ENCODE measurements around the gene MRPL18. TPM values are rescaled to one million over a fixed set of nuclear protein-coding genes. Genes with fewer than 3 reads are reported as not detected.
"Not testable (repeated sequence)": the region's sequence is repeated elsewhere in the genome, so short reads cannot be mapped to it uniquely, and the experiment has no call there.

The MRPL18 gene
- polyA plus RNA-seq, 1 donor from 2014 or later = 105 TPM

DNA sequence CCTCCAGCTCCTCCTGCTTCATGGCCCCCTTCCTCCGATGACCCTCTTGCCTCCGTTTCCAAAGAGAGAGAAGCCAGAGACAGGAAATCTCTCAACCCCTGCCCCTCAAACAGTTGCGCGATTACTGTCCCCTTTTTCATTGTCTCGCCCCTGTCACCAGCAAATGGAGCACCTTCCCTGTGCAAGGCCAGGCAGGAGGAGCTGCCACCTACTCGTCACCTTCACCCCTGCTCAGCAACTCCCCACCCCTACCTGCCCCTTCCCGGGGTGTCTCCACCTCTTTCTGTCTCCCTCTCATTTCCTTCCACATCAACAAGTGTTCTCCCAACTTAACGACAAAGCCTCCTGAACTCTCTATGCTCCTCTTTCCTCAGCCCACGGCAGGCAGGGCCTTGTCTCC is 23.5 kb downstream of the MRPL18 start:
- no peaks in the 10 kb centered on the region for H3K9me2 ChIP-seq (ENCODE audit: insufficient read depth, low read length)

DNA sequence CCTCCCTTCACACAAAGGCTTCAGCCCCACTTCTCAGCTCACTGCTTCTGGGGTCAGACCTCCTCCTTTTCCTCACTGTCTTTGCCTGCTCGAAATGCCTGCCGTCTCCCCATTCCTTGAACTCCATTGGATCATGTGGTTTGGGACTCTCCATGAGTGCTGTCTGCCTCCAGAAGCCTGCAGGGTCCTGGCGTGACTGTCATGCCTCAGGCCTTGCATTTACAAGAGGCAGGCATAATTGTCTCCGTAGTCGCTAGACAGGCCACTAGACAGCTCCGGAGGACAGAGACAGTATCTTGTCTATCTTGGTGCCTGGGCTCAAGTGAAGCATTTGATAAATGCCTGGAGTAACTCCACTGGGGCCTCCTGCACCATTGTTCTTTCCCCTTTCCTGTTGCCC is 25.1 kb downstream of the MRPL18 start:
- no peaks in the 10 kb centered on the region for H3F3A ChIP-seq (ENCODE audit: insufficient read depth, low read length, poor library complexity, severe bottlenecking)
- H3K9ac ChIP-seq (ENCODE audit: low read length) = no peak overlapping the region
- no peak overlapping the region for H3K4me2 ChIP-seq (ENCODE audit: low read length)
- no peaks in the 10 kb centered on the region for H3K9me3 ChIP-seq (ENCODE audit: low read length)
- no peak for TF ChIP-seq MXI1 (conservative IDR thresholded peaks at IDR 0.05; ENCODE audit: poor library complexity, severe bottlenecking)
- TF ChIP-seq, protein P1, sequence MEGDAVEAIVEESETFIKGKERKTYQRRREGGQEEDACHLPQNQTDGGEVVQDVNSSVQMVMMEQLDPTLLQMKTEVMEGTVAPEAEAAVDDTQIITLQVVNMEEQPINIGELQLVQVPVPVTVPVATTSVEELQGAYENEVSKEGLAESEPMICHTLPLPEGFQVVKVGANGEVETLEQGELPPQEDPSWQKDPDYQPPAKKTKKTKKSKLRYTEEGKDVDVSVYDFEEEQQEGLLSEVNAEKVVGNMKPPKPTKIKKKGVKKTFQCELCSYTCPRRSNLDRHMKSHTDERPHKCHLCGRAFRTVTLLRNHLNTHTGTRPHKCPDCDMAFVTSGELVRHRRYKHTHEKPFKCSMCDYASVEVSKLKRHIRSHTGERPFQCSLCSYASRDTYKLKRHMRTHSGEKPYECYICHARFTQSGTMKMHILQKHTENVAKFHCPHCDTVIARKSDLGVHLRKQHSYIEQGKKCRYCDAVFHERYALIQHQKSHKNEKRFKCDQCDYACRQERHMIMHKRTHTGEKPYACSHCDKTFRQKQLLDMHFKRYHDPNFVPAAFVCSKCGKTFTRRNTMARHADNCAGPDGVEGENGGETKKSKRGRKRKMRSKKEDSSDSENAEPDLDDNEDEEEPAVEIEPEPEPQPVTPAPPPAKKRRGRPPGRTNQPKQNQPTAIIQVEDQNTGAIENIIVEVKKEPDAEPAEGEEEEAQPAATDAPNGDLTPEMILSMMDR (IDR thresholded peaks at IDR 0.05; ENCODE audit: poor library complexity, severe bottlenecking) = no peak
- no peak for TF ChIP-seq RAD21 (conservative IDR thresholded peaks at IDR 0.05)
- TF ChIP-seq POLR2AphosphoS5 (IDR thresholded peaks at IDR 0.05) = no peak
- TF ChIP-seq, protein P2, sequence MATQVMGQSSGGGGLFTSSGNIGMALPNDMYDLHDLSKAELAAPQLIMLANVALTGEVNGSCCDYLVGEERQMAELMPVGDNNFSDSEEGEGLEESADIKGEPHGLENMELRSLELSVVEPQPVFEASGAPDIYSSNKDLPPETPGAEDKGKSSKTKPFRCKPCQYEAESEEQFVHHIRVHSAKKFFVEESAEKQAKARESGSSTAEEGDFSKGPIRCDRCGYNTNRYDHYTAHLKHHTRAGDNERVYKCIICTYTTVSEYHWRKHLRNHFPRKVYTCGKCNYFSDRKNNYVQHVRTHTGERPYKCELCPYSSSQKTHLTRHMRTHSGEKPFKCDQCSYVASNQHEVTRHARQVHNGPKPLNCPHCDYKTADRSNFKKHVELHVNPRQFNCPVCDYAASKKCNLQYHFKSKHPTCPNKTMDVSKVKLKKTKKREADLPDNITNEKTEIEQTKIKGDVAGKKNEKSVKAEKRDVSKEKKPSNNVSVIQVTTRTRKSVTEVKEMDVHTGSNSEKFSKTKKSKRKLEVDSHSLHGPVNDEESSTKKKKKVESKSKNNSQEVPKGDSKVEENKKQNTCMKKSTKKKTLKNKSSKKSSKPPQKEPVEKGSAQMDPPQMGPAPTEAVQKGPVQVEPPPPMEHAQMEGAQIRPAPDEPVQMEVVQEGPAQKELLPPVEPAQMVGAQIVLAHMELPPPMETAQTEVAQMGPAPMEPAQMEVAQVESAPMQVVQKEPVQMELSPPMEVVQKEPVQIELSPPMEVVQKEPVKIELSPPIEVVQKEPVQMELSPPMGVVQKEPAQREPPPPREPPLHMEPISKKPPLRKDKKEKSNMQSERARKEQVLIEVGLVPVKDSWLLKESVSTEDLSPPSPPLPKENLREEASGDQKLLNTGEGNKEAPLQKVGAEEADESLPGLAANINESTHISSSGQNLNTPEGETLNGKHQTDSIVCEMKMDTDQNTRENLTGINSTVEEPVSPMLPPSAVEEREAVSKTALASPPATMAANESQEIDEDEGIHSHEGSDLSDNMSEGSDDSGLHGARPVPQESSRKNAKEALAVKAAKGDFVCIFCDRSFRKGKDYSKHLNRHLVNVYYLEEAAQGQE (IDR thresholded peaks at IDR 0.05; ENCODE audit: borderline replicate concordance) = no peak
- no peak for TF ChIP-seq EP300 (conservative IDR thresholded peaks at IDR 0.05; ENCODE audit: poor library complexity, severe bottlenecking)
- TF ChIP-seq TAF1 (IDR thresholded peaks at IDR 0.05; ENCODE audit: low read depth) = no peak
- no peak for TF ChIP-seq SMC3 (conservative IDR thresholded peaks at IDR 0.05; ENCODE audit: poor library complexity)
- TF ChIP-seq EZH2 (IDR thresholded peaks at IDR 0.05; ENCODE audit: borderline replicate concordance, insufficient read depth, low read length, poor library complexity, severe bottlenecking) = no peak
- no peak overlapping the region for H3K4me3 ChIP-seq (ENCODE audit: low read length)
- no peaks in the 10 kb centered on the region for H3K27me3 ChIP-seq (ENCODE audit: insufficient read depth, low read depth, low read length)
- no peak overlapping the region for H3K27ac ChIP-seq (ENCODE audit: low read length)
- H3K36me3 ChIP-seq (ENCODE audit: insufficient read depth, low read length) = no peaks in the 10 kb centered on the region
- no peaks in the 10 kb centered on the region for H4K20me1 ChIP-seq (ENCODE audit: insufficient read depth)
- no peaks in the 10 kb centered on the region for H3K9me2 ChIP-seq (ENCODE audit: insufficient read depth, low read length)
- H2AFZ ChIP-seq (ENCODE audit: low read depth, low read length) = no peak overlapping the region
- no peaks in the 10 kb centered on the region for H3K79me2 ChIP-seq (replicated peaks; ENCODE audit: insufficient read depth, low read length)

More for the DNA sequence above, 23.5 kb downstream of the MRPL18 start:
- no peak overlapping the region for H3K4me3 ChIP-seq (ENCODE audit: low read length)
- H3K9ac ChIP-seq (ENCODE audit: low read length) = no peak overlapping the region
- no peak overlapping the region for H3K27ac ChIP-seq (ENCODE audit: low read length)
- H3F3A ChIP-seq (ENCODE audit: insufficient read depth, low read length, poor library complexity, severe bottlenecking) = no peaks in the 10 kb centered on the region
- no peaks in the 10 kb centered on the region for H3K27me3 ChIP-seq (ENCODE audit: insufficient read depth, low read depth, low read length)
- no peaks in the 10 kb centered on the region for H3K9me3 ChIP-seq (ENCODE audit: low read length)
- H3K79me2 ChIP-seq (replicated peaks; ENCODE audit: insufficient read depth, low read length) = no peaks in the 10 kb centered on the region
- no peak overlapping the region for H3K4me2 ChIP-seq (ENCODE audit: low read length)
- H3K36me3 ChIP-seq (ENCODE audit: insufficient read depth, low read length) = no peaks in the 10 kb centered on the region
- H4K20me1 ChIP-seq (ENCODE audit: insufficient read depth) = no peaks in the 10 kb centered on the region
- TF ChIP-seq SMC3 (conservative IDR thresholded peaks at IDR 0.05; ENCODE audit: poor library complexity) = no peak
- no peak for TF ChIP-seq MXI1 (conservative IDR thresholded peaks at IDR 0.05; ENCODE audit: poor library complexity, severe bottlenecking)
- TF ChIP-seq EZH2 (IDR thresholded peaks at IDR 0.05; ENCODE audit: borderline replicate concordance, insufficient read depth, low read length, poor library complexity, severe bottlenecking) = no peak
- TF ChIP-seq POLR2AphosphoS5 (IDR thresholded peaks at IDR 0.05) = no peak
- no peak for TF ChIP-seq TAF1 (IDR thresholded peaks at IDR 0.05; ENCODE audit: low read depth)
- TF ChIP-seq, protein P2 (IDR thresholded peaks at IDR 0.05; ENCODE audit: borderline replicate concordance) = no peak
- TF ChIP-seq EP300 (conservative IDR thresholded peaks at IDR 0.05; ENCODE audit: poor library complexity, severe bottlenecking) = no peak
- TF ChIP-seq, protein P1 (IDR thresholded peaks at IDR 0.05; ENCODE audit: poor library complexity, severe bottlenecking) = no peak
- no peak for TF ChIP-seq RAD21 (conservative IDR thresholded peaks at IDR 0.05)
- no peak overlapping the region for H2AFZ ChIP-seq (ENCODE audit: low read depth, low read length)

DNA sequence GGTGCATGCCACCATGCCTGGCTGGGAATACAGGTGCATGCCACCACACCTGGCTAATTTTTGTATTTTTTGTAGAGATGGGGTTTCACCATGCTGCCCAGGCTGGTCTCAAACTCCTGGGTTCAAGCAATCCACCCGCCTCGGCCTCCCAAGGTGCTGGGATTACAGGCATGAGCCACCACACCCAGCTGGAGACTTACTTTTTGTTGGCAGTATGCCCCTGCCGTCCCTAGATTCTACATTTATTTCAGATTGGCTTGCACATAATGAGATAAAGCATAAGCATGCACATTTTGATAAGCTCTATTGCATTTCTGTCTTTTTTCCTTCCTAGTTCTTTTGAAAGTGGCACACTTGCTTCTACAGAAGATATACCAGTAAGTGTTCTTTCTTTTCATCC is 26.5 kb downstream of the MRPL18 start:
- not testable (repeated sequence) for H4K20me1 ChIP-seq (ENCODE audit: insufficient read depth); H3K9ac ChIP-seq (ENCODE audit: low read length); H3F3A ChIP-seq (ENCODE audit: insufficient read depth, low read length, poor library complexity, severe bottlenecking); H3K79me2 ChIP-seq (replicated peaks; ENCODE audit: insufficient read depth, low read length); H3K9me2 ChIP-seq (ENCODE audit: insufficient read depth, low read length); H3K9me3 ChIP-seq (ENCODE audit: low read length); H3K27ac ChIP-seq (ENCODE audit: low read length); H3K36me3 ChIP-seq (ENCODE audit: insufficient read depth, low read length); H3K4me3 ChIP-seq (ENCODE audit: low read length); H3K4me2 ChIP-seq (ENCODE audit: low read length); H3K27me3 ChIP-seq (ENCODE audit: insufficient read depth, low read depth, low read length); H2AFZ ChIP-seq (ENCODE audit: low read depth, low read length)
